A673 (cell line): ENCODE results near the gene SERF2. TPM values are rescaled to one million over a fixed set of nuclear protein-coding genes. Genes with fewer than 3 reads are reported as not detected.
"Not testable (repeated sequence)": the region's sequence is repeated elsewhere in the genome, so short reads cannot be mapped to it uniquely, and the experiment has no call there.

ENCODE experiments used
- BruUV-seq: library from RNA; stranded (reverse); fragments of 400-500 nt; replicated peaks from 2 replicates; lab custom pipeline; 2021; lab: Mats Ljungman, UMichigan
- CTCF ChIA-PET: fragments of 300-600 bp; sonication (Branson Sonifier 250); formaldehyde crosslinking; loops from one replicate; lab custom pipeline; 2022; ENCODE audit warnings: antibody characterized with exemption; lab: Charles Lee
- POLR2A ChIA-PET: fragments of 300-600 bp; sonication (Branson Sonifier 250); formaldehyde crosslinking; loops from one replicate; lab custom pipeline; 2022; ENCODE audit warnings: antibody characterized with exemption; ENCODE audit not compliant: low non-redundant PET; lab: Charles Lee
- DNase-seq: peaks from one replicate; pipeline ENCODE4 v3.0.0-alpha.2; 2015; ENCODE audit warnings: low spot score
- H3K27ac ChIP-seq: fragments of 200-600 bp; sonication (generic); 2 replicates; pipeline ENCODE4 v1.5.1; 2016; ENCODE audit warnings: mixed run types, low read depth, mild to moderate bottlenecking, mixed read lengths, antibody characterized with exemption, low read length; ENCODE audit not compliant: poor library complexity, severe bottlenecking
- H3K27me3 ChIP-seq: fragments of 200-600 bp; sonication (generic); replicated peaks from 2 replicates; pipeline ENCODE4 v1.6.1; 2017; ENCODE audit warnings: mixed run types, low read depth, mild to moderate bottlenecking, mixed read lengths, antibody characterized with exemption, low read length; ENCODE audit not compliant: insufficient read depth, poor library complexity
- H3K36me3 ChIP-seq: fragments of 200-600 bp; sonication (generic); 2 replicates; pipeline ENCODE4 v1.6.1; 2016; ENCODE audit warnings: mixed run types, mild to moderate bottlenecking, mixed read lengths, antibody characterized with exemption, low read length; ENCODE audit not compliant: insufficient read depth, poor library complexity, severe bottlenecking
- H3K4me1 ChIP-seq: fragments of 200-600 bp; sonication (generic); 2 replicates; pipeline ENCODE4 v1.6.1; 2017; ENCODE audit warnings: mixed run types, mild to moderate bottlenecking, mixed read lengths, antibody characterized with exemption, low read length; ENCODE audit not compliant: insufficient read depth, poor library complexity, severe bottlenecking
- H3K4me3 ChIP-seq: fragments of 200-600 bp; sonication (generic); 2 replicates; pipeline ENCODE4 v1.5.1; 2016; ENCODE audit warnings: low read depth, mixed run types, mild to moderate bottlenecking, mixed read lengths, low read length; ENCODE audit not compliant: poor library complexity, severe bottlenecking
- H3K9me3 ChIP-seq: fragments of 200-600 bp; sonication (generic); 2 replicates; pipeline ENCODE4 v1.6.1; 2016; ENCODE audit warnings: mixed run types, low read depth, mild to moderate bottlenecking, mixed read lengths, antibody characterized with exemption, low read length; ENCODE audit not compliant: poor library complexity, severe bottlenecking
- CTCF ChIP-seq: fragments of 300-800, 200-600 bp; sonication (generic); conservative IDR thresholded peaks from 2 replicates; pipeline ENCODE4 v1.5.1; 2017; ENCODE audit warnings: low read depth, mild to moderate bottlenecking, antibody characterized with exemption, low read length, moderate library complexity, mixed read lengths
- EZH2 ChIP-seq: fragments of 200-600 bp; sonication (generic); IDR thresholded peaks from 2 replicates; pipeline ENCODE4 v1.6.1; 2017; ENCODE audit warnings: borderline replicate concordance, low read depth, mild to moderate bottlenecking, mixed read lengths, antibody characterized with exemption, low read length; ENCODE audit not compliant: poor library complexity, severe bottlenecking
- intact Hi-C: fragments of 100-400 bp; cut with micrococcal nuclease; formaldehyde crosslinking; loops from one replicate; pipeline ENCODE4 v1.10.0; 2022; ENCODE audit not compliant: unreplicated experiment
- microRNA-seq: library from miRNA; unstranded; fragments of <30 nt; microRNA quantifications from one replicate; pipeline ENCODE4 v1.2.0, GENCODE V29; 2021
- total RNA-seq: library from RNA; stranded (reverse); gene quantifications from 2 replicates; pipeline ENCODE4 v1.2.3, GENCODE V29; 2021

Gene SERF2
- total RNA-seq, 1 experiment from 2014 or later, result 632 TPM

GRCh38 chr15:43832485-43832884 is 40.4 kb downstream of the SERF2 start:
- POLR2A ChIA-PET, H3K27me3 ChIP-seq, H3K4me1 ChIP-seq, BruUV-seq, H3K4me3 ChIP-seq, intact Hi-C loops, CTCF ChIA-PET, DNase-seq, H3K9me3 ChIP-seq: not testable (repeated sequence)
- peaks cover 58% of the 10 kb centered on the region for H3K36me3 ChIP-seq
- peak overlapping the region; percentile 62 for H3K27ac ChIP-seq

- TF ChIP-seq CTCF (no peak), EZH2 (no peak)
- Histone ChIP-seq H3K4me1 (no peaks in the 10 kb centered on the region), H3K27me3 (no peaks in the 10 kb centered on the region), H3K4me3 (no peak overlapping the region), H3K9me3 (no peaks in the 10 kb centered on the region), H3K27ac (no peak overlapping the region), H3K36me3 (peaks cover 58% of the 10 kb centered on the region)
- no peak for DNase-seq
- ChIA-PET POLR2A (interaction anchor here (0.6 kb wide), 1 partner anchor 317 kb away, joined by 3 read pairs; no protein-coding TSS in a partner anchor), CTCF (no interaction called here)
- intact Hi-C loops, result no loop called here
- no TSS peak for BruUV-seq
Measured at GRCh38 chr15:43845421-43845820, 53.3 kb downstream of the SERF2 start.

Small RNA genes within 50 kb of the gene (microRNA-seq; reads per million reads assigned to microRNA genes)
- gene MIR1282, result not detected

Other genes with a start within 250 kb of the SERF2 start
- gene PPIP5K1, start 202.1 kb upstream of the SERF2 start, total RNA-seq, result 33.5 and 40.4 TPM in 2 replicates
- 1.1 and 1.6 TPM in 2 replicates for gene CKMT1B, start 198.3 kb upstream of the SERF2 start, total RNA-seq
- gene STRC, start 173.5 kb upstream of the SERF2 start, total RNA-seq, result 0.17 and 0.28 TPM in 2 replicates
- gene CATSPER2, start 143.5 kb upstream of the SERF2 start, total RNA-seq, result 2.2 and 2.9 TPM in 2 replicates
- gene CKMT1A, start 98.5 kb upstream of the SERF2 start, total RNA-seq, result 0.41 TPM in 1 of 2 replicates, not detected in the other
- 421 and 430 TPM in 2 replicates for gene PDIA3, start 45.9 kb upstream of the SERF2 start, total RNA-seq
- 1.7 and 3.0 TPM in 2 replicates for gene ELL3, start 15.4 kb upstream of the SERF2 start, total RNA-seq
- gene SERINC4, start 7.9 kb downstream of the SERF2 start, total RNA-seq, result 0.33 TPM in 1 of 2 replicates, not detected in the other
- 33.6 and 34.9 TPM in 2 replicates for gene HYPK, start 8.3 kb downstream of the SERF2 start, total RNA-seq
- gene MFAP1, start 32.4 kb downstream of the SERF2 start, total RNA-seq, result 43.2 and 45.4 TPM in 2 replicates
- 61.3 and 65.2 TPM in 2 replicates for gene WDR76, start 34.7 kb downstream of the SERF2 start, total RNA-seq